ENCODE measurements around the gene PARL. TPM values are rescaled to one million over a fixed set of nuclear protein-coding genes. Genes with fewer than 3 reads are reported as not detected.

Gene PARL
- total and polyA plus RNA-seq, 2 of the 13 experiments (the other 11 are each of a cell fraction or from before 2014, with no cell fraction given), result 46.3 to 58.6 TPM

DNA sequence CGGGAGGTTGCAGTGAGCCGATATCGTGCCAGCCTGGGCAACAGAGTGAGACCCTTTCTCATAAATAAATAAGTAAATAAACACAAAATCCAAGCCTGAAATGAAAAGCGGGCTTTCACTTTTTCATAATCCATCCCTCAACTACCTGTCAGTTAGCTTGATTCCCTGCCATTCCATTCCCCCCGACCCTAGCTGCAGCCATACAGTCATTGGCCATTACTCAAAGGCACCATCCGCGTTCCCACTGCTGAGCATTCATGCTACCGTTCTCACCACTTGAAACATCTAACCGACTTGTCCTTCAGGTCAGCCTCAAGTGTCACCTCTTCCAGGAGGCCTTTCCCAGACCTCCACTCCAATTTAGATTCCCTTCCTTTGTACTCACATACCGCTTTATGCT, 1.1 kb upstream of the PARL start (continued):
- TF ChIP-seq, protein P1, sequence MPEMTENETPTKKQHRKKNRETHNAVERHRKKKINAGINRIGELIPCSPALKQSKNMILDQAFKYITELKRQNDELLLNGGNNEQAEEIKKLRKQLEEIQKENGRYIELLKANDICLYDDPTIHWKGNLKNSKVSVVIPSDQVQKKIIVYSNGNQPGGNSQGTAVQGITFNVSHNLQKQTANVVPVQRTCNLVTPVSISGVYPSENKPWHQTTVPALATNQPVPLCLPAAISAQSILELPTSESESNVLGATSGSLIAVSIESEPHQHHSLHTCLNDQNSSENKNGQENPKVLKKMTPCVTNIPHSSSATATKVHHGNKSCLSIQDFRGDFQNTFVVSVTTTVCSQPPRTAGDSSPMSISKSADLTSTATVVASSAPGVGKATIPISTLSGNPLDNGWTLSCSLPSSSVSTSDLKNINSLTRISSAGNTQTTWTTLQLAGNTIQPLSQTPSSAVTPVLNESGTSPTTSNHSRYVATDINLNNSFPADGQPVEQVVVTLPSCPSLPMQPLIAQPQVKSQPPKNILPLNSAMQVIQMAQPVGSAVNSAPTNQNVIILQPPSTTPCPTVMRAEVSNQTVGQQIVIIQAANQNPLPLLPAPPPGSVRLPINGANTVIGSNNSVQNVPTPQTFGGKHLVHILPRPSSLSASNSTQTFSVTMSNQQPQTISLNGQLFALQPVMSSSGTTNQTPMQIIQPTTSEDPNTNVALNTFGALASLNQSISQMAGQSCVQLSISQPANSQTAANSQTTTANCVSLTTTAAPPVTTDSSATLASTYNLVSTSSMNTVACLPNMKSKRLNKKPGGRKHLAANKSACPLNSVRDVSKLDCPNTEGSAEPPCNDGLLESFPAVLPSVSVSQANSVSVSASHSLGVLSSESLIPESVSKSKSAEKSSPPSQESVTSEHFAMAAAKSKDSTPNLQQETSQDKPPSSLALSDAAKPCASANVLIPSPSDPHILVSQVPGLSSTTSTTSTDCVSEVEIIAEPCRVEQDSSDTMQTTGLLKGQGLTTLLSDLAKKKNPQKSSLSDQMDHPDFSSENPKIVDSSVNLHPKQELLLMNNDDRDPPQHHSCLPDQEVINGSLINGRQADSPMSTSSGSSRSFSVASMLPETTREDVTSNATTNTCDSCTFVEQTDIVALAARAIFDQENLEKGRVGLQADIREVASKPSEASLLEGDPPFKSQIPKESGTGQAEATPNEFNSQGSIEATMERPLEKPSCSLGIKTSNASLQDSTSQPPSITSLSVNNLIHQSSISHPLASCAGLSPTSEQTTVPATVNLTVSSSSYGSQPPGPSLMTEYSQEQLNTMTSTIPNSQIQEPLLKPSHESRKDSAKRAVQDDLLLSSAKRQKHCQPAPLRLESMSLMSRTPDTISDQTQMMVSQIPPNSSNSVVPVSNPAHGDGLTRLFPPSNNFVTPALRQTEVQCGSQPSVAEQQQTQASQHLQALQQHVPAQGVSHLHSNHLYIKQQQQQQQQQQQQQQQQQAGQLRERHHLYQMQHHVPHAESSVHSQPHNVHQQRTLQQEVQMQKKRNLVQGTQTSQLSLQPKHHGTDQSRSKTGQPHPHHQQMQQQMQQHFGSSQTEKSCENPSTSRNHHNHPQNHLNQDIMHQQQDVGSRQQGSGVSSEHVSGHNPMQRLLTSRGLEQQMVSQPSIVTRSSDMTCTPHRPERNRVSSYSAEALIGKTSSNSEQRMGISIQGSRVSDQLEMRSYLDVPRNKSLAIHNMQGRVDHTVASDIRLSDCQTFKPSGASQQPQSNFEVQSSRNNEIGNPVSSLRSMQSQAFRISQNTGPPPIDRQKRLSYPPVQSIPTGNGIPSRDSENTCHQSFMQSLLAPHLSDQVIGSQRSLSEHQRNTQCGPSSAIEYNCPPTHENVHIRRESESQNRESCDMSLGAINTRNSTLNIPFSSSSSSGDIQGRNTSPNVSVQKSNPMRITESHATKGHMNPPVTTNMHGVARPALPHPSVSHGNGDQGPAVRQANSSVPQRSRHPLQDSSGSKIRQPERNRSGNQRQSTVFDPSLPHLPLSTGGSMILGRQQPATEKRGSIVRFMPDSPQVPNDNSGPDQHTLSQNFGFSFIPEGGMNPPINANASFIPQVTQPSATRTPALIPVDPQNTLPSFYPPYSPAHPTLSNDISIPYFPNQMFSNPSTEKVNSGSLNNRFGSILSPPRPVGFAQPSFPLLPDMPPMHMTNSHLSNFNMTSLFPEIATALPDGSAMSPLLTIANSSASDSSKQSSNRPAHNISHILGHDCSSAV (CRISPR knock-in tag; IDR thresholded peaks at IDR 0.05; ENCODE audit: borderline replicate concordance), result no peak
- TF ChIP-seq, protein P2, sequence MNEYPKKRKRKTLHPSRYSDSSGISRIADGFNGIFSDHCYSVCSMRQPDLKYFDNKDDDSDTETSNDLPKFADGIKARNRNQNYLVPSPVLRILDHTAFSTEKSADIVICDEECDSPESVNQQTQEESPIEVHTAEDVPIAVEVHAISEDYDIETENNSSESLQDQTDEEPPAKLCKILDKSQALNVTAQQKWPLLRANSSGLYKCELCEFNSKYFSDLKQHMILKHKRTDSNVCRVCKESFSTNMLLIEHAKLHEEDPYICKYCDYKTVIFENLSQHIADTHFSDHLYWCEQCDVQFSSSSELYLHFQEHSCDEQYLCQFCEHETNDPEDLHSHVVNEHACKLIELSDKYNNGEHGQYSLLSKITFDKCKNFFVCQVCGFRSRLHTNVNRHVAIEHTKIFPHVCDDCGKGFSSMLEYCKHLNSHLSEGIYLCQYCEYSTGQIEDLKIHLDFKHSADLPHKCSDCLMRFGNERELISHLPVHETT (CRISPR knock-in tag; conservative IDR thresholded peaks at IDR 0.05), result no peak
- TF ChIP-seq ZNF260 (CRISPR knock-in tag; IDR thresholded peaks at IDR 0.05; ENCODE audit: borderline replicate concordance, low read depth) (no peak), RFX1 (IDR thresholded peaks at IDR 0.05) (no peak), ZNF652 (CRISPR knock-in tag; IDR thresholded peaks at IDR 0.05; ENCODE audit: borderline replicate concordance, low read depth) (no peak), NBN (conservative IDR thresholded peaks at IDR 0.05) (no peak)
- TF ChIP-seq, protein P3, sequence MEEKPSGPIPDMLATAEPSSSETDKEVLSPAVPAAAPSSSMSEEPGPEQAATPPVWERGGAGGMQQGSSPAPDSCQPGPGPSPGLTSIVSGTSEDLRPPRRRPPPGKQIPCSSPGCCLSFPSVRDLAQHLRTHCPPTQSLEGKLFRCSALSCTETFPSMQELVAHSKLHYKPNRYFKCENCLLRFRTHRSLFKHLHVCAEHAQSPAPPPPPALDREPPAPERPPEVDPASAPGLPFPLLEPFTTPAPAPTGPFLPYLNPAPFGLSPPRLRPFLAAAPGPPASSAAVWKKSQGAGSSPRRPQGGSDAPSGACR (CRISPR knock-in tag; IDR thresholded peaks at IDR 0.05), result no peak

All from HepG2 (cell line).